Breast epithelium (tissue), 3 donors: ENCODE results near the gene SRC.

Experiments used
- POLR2A ChIP-seq: fragments of 450-650 bp; IDR thresholded peaks from one replicate; pipeline ENCODE4 v1.6.1; 2016; ENCODE audit warnings: antibody characterized with exemption, mild to moderate bottlenecking, moderate library complexity
- POLR2AphosphoS5 ChIP-seq, 3 donors: sonication (generic); formaldehyde crosslinking; IDR thresholded peaks; one replicate each; pipeline ENCODE4 v1.6.1; 2017; ENCODE audit warnings: antibody characterized with exemption in 3 of 3
- TF ChIP-seq, protein P1 (sequence below), 3 donors: fragments of 450-650 bp; IDR thresholded peaks; one replicate each; pipeline ENCODE4 v1.5.1; 2016 to 2017; ENCODE audit warnings: antibody characterized with exemption in 3 of 3, mild to moderate bottlenecking in 3 of 3, moderate library complexity in 3 of 3

- TF ChIP-seq, protein P1, sequence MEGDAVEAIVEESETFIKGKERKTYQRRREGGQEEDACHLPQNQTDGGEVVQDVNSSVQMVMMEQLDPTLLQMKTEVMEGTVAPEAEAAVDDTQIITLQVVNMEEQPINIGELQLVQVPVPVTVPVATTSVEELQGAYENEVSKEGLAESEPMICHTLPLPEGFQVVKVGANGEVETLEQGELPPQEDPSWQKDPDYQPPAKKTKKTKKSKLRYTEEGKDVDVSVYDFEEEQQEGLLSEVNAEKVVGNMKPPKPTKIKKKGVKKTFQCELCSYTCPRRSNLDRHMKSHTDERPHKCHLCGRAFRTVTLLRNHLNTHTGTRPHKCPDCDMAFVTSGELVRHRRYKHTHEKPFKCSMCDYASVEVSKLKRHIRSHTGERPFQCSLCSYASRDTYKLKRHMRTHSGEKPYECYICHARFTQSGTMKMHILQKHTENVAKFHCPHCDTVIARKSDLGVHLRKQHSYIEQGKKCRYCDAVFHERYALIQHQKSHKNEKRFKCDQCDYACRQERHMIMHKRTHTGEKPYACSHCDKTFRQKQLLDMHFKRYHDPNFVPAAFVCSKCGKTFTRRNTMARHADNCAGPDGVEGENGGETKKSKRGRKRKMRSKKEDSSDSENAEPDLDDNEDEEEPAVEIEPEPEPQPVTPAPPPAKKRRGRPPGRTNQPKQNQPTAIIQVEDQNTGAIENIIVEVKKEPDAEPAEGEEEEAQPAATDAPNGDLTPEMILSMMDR (IDR thresholded peaks at IDR 0.05), result no peak
- TF ChIP-seq POLR2A (no peak), POLR2AphosphoS5 (IDR thresholded peaks at IDR 0.05) (no peak)
Measured at GRCh38 chr20:37335642-37336368, 10.1 kb upstream of the SRC start.
